Measurements from ENCODE around the gene FAM13B.
"Not testable (repeated sequence)": the region's sequence is repeated elsewhere in the genome, so short reads cannot be mapped to it uniquely, and the experiment has no call there.

The FAM13B gene

DNA sequence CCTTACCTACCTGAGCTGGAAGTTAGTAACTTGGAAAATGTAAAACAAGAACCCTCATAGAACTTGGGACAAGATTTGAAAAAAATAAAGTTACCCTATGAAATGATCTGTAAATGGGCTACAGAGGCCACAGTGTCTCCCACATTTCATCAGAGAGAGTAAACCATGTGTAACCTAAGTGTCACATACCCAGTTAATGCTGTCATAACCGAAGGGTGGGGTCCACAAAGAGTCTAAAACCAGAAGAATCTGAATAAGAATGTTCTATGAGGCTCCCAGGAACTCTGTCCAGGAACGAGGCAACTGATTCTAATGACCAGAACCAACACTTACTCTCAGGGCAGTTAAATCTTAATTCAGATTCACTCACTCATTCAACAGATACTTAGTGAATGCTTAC lies 1.0 kb upstream of the FAM13B start:
- DNase-seq (ENCODE audit: low spot score): no peak

DNA sequence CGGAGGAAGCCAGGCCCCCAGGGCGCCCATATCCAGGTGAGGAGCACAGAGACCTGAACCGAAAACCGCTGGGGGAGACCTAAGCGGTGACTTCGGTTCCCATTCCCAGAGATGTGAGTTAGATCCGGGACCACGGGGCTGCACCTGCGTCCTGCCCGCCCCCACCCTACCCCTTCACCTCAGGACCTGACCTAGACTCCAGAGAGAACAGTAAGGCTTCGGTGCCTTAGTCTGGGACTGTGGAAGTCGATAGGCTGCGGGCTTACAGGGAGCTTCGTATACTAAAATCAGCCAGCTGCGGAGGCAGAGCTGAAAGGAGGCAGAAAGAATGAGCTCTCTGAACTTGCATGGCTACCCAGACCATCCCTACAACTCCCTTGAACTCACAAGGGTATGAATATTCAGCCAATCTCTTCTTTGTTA lies 518 bp upstream of the FAM13B start:
- DNase-seq (ENCODE audit: low spot score): no peak

DNA sequence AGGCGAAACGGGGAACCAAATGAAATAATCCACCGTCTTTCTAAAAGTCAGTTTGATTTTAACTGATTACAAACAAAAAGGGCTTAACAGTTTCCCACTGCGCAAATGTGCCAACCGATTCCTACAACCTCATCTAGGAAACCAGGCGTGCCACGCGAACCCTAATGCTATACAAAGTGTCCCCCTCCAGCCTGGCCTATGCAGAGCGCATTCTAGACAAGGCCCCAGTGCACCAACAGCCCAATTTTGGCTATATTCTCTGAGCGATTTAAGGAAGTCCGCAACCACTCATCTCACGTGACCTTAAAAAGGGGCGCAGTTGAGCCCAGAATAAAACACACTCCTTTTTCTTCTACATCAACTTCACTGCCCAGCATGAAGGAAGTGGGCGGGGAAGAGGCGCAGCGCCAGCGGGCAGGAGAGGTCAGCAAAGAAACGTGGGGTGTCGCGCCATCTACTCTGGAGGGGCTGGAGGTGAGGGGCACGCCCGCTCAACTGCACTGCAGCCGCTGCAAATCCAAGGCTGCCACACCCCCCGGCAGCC lies 779 bp downstream of the FAM13B start:
- DNase-seq (ENCODE audit: low spot score): peak; percentile 64

DNA sequence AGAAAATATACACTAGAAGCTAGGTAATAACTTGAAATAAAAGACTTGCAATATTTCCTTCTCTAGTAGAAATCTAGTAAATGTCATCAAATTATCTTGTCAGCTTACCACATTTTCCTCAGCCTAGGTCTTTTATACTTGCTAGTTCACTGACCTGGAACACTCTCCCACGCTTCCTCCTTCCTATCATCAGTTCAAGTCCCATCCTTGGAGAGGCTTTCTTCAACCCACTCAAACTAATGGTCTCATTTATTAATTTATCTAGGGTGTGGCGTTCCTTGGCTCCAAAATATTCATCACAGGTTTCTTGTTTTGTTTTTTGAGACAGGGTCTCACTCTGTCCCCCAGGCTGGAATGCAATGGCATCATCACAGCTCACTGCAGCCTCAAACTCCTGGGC lies 2.9 kb downstream of the FAM13B start:
- DNase-seq (ENCODE audit: low spot score): no peak

DNA sequence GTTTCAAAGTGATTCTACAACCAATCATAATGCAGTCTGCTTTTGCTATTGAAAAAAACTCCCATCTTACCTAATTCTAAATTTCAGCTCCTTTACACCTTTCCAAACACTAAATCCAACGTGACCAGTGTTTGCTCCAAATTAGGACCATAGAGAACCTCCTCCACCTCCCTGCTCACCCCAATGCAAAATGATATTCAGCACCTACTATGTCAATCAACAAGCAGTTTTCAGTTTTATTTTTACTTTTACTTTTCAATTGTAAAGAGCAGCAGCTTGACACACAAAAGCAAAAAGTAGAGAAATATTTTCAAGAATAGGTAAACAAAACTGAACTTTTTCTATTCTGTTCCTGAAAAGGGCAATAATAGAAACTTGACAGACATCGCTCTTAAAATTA lies 3.4 kb downstream of the FAM13B start:
- no peak for DNase-seq (ENCODE audit: low spot score)

DNA sequence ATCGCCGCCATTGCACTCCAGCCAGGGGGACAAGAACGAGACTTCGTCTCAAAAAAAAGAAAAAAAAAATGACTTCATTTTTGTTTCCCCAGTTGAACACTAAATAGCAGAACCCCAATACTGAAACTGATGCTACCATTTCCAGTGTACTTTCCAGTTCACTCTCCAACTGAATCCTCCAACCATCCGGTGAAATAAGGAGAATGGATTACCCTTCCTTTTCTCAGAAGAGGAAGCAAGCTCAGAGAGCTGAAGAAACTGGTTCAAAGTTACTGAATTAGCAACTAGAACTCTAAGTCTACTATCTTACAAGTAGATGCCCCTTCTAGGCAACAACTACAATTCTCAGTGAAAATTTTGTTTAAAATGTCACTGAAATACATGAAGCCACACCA lies 3.9 kb downstream of the FAM13B start:
- peak; percentile 30 for DNase-seq (ENCODE audit: low spot score)

DNA sequence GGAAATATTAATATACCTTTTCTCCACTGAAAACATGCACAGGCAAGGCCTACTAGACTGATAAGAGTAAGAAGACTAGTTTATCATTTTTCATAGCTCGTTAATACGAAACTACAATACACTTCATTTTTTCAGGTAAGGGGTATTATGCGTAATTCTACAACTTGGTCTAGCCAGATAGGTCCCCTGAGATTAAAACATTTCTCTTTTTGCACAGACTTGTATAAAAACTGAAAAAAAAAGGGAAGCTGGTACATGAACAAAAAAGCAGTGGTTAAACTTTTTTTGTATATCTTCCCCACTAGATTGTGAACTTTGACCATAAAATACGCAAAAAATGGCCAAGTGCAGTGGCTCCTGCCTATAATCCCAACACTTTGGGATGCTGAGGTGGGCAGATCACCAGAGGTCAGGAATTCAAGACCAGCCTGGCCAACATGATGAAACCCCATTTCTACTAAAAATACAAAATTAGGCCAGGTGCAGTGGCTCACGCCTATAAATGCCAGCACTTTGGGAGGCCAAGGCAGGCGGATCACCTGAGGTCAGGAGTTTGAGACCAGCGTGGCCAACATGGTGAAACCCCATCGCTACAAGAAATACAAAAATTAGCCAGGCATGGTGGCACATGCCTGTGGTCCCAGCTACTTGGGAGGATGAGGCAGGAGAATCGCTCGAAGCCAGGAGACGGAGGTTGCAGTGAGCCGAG lies 4.5 kb downstream of the FAM13B start:
- not testable (repeated sequence) for DNase-seq (ENCODE audit: low spot score)

DNA sequence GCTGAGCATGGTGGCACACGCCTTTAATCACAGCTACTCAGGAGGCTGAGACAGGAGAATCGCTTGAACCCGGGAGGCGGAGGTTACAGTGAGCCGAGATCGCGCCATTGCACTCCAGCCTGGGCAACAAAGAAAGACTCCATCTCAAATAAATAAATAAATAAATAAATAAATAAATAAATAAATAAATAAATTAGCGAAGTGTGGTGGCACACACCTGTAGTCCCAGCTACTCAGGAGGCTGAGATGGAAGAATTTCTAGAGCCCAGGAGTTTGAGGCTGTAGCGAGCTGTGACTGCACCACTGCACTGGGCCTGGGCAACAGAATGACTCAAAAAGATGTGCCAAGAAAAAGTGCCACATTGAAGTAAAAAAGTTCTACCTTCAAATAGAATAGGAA lies 6.1 kb downstream of the FAM13B start:
- not testable (repeated sequence) for DNase-seq (ENCODE audit: low spot score)

DNA sequence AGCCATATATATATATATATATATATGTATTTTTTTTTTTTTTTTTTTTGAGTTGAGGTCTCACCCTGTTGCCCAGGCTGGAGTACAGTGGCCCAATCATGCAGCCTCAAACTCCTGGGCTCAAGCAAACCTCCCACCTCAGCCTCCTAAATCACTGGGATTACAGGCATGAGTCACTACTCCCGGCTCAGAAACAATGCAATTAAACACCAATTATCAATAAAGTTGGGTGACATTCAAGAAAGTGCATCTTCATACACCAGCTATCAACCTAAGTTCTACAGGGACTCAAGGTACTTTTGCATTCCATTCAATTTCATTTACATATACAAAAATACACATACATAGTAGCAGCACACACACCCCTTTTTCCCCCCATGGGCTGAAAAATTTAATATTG lies 7.6 kb downstream of the FAM13B start:
- DNase-seq (ENCODE audit: low spot score): no peak

DNA sequence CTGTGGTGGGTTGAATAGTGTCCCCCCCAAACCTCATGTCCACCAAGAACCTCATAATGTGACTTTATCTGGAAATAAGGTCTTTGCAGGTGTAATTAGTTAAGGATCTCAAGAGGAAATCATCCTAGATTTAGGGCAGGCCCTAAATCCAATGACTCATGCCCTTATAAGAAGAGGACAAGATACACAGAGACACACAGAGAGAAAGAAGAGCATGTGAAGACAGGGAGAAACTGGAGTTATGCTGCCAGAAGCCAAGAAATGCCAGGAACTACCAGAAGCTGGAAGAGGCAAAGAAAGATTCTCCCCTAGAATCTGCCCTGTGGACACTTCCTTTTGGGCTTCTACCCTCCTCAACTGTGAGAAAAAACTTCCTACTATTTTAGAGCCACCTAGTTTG lies 8.8 kb downstream of the FAM13B start:
- DNase-seq (ENCODE audit: low spot score): no peak

DNA sequence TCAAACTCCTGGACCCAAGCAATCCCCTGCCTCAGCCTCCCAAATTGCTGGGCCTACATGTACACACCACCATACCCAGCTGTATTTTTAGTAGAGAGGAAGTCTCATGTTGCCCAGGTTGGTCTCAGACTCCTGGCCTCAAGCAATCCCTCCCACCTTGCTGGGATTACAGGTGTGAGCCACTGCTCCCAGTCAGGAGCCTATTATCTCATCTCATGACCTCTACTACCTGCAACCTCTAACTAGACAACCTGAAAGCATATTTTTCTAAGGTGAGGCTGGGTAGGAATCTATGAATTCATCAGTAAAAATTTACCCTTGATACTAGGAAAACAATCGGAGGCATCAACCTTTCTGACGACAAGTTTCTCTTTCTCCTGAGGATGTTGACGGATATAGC lies 10.0 kb downstream of the FAM13B start:
- no peak for DNase-seq (ENCODE audit: low spot score)

DNA sequence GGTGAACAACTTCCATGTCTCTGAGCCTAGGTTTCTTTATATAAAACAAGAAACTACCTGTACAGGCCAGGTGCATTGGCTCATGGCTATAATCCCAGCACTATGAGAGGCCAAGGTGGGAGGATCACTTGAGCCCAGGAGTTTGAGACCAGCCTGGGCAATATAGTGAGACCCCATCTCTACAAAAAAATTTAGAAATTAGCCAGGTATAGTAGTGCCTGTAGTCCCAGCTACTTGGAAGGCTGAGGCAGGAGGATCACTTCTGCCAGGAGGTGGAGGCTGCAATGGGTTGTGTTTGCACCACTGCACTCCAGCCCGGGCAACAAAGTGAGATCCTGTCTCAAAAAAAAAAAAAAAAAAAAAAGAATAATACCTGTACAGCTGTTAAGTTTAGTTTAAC lies 11.1 kb downstream of the FAM13B start:
- DNase-seq (ENCODE audit: low spot score): no peak

DNA sequence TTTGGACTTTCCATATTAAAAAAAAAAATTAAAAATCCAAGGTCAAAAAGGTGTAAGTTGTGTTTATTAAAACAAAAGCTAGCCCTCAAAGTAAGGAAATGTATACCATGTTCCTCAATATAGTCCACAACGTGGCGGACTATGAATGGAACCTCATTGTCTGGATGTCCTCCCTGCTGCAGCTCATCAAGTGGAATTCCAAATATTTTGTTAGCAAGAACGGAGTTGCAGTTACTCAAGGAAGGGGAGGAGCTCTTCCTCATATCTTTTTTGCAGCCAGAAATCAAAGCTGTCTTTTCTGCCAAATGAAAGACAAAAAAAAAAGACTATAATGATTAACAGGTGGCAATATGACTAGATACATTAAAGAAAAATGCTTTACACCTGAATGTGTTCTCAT lies 14.0 kb downstream of the FAM13B start:
- no peak for DNase-seq (ENCODE audit: low spot score)

DNA sequence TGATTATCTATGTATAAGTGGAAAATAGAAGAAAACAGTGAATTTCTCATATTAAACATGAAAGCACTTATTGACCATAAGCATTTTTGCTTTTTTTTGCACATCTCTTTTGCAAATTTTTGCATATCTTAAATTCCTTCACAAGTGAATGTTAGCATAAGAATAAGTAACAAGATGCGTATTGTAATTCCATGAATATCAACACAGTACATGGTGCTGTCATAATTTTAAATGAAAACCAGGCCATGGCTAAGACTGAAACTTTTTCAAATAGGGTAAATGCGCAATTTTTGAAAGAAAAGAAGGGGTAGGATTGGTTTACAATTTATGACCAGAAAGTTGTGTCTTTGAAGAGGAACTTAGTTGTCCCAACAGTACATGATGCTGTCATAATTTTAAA lies 17.0 kb downstream of the FAM13B start:
- DNase-seq (ENCODE audit: low spot score): no peak

DNA sequence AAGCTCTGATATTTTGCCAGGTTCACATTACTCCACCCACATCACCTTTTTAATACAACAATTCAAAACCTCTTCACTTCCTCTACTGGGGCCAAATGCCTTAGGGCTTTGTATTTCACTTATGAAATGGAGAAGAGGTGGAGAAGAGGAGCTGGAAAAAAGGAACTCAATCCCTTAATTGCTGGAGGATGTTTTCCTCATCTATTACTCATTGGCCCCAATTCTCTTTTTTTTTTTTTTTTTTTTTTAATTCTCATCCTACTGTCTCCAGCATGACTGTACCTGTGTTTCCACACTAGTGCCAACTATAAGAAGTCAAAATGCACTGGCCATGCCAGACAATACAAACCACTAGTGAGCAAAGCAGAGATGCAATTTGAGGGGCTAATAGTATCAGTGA lies 20.9 kb downstream of the FAM13B start:
- DNase-seq (ENCODE audit: low spot score): no peak

DNA sequence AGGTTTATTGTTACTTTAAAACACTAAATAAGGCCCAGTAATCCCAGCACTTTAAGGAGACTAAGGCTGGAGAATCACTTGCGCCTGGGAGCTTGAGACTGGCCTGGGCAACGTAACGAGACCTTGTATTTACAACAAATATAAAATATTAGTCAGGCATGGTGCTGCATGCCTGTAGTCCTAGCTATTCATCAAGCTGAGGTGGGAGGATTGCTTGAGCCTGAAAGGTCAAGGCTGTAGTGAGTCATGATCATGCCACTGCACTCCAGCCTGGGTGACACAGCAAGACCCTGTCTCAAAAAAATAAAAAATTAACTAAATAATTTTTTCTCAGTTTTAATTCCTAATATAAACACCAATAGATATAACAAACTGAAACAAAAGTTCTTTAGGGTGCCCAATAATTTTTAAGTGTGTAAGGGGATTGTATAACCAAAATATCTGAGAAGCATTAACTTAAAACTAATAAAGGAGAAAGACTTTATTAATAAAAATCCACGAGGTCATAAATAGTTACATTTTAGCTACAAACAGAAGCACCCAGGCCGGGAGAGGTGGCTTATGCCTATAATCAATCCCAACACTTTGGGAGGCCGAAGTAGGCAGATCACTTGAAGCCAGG lies 32.7 kb downstream of the FAM13B start:
- no peak for DNase-seq (ENCODE audit: low spot score)

DNA sequence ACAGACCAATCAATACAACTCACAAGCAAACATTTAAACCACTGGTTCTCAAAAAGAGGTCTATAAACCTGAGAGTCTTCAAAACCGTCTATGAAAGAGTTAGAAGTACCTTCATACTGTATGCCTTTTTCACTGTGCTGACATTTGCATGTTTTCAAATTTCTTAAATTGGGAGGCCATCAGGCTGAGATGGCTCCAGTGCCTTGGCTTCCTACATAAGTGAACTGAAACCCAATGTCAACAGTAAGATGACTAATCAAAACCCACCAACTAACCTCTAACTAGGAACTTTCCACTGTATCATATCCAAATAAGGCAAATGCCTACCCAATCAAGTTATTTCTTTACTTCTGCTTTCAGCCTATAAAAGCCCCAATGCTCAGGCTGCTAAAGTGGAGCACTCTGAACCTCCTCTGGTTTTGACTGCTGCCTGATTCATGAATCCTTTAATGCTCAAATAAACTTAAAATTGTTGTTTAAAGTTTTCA lies 35.1 kb downstream of the FAM13B start:
- peak; percentile 74 for DNase-seq (ENCODE audit: low spot score)

DNA sequence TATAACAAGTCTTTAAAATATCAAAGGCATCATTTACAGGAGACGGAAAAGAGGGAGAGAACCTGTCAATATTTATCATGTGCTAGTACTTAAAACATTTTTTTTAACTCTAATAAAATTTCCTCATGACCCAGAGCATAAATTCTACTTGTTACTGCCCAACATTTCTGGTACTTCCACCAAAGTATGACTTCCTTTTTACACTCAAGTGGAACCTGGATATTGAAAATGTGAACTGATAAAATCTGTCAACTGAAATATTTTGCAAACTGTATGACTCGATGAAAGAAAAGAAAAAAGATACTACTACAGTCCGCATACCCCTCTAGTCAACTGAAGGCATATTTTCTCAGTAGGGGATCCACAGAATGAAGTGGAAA lies 37.1 kb downstream of the FAM13B start:
- DNase-seq (ENCODE audit: low spot score): no peak

DNA sequence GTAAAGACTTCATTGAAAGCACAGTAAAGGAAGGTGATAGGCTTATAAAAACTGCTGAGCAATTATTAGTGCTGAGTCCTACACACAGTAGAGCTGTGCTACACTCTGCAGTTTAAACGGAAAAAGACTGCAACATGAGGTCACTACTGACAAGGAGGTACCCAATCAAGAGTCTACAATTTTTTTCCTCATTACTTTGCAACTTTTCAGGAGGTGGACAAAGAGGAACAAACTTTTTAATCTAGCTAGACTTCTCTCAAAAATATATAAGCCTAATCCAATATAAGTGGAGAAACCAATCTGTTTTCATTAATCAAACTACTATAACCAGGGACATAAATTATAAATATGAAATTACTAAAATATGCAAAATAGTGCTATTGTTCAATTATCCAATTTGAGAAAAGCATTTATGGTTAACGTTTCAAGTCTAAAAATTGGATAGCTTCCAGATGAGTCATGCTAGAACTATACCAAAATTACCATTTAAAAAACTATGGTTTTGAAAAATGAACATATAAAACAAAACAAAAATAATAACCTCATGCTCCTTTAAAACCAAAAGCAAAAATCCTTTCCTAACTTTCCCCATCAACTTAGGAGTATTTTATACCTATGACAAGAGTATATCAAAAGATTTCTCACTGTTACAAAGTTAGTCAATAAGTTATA lies 37.7 kb downstream of the FAM13B start:
- DNase-seq (ENCODE audit: low spot score): no peak

DNA sequence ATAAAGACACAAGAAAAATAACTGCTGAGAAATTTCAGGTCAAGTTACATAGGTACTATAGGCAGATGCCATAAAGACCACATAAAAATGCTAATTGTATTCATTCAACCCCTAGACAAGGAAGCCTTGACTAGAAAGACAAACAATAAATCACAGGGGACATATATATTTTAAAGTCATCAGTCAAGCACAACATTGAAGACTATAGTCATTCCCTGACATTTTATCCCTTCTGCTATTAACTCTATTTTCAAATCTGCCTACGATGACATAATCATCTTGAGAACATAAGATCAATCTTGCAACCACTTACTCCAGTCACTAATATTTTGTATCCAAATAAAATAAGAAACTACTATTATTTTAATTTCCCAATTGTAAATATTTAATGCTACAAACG lies 38.3 kb downstream of the FAM13B start:
- no peak for DNase-seq (ENCODE audit: low spot score)

DNA sequence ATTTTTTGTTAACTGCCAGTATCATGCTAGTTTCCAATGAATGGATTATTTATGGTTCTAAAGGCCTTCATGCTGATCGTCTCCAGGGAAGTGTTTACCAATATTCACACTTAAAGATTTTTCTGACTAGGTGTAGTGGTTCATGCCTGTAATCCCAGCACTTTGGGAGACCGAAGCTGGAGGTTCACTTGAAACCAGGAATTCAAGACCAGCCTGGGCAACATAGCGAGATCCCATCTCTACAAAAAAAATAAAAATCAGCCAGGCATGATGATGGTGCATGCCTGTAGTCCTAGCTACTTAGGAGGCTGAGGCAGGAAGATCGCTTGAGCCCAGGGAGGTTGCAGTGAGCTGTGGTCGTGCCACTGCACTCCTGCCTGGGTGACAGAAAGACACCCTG lies 43.5 kb downstream of the FAM13B start:
- no peak for DNase-seq (ENCODE audit: low spot score)

DNA sequence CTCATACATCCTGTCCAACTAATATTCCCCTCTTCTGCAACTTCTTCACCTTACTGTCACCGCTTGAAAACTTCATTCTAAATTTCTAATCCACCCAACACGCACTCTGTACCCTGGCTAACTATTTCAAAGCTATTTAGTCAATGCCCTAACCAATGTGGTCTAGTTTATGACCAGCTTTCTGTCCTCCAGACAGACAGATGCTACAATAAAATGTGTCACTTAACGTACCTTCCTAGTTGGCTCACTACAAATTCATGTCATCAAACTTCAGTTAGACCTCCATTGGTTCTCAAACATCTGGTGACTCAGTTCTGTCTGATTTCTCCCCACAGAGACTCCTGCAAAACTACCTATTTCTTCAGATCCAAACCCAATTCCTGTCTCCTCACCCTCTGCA lies 57.7 kb downstream of the FAM13B start:
- DNase-seq (ENCODE audit: low spot score): no peak

DNA sequence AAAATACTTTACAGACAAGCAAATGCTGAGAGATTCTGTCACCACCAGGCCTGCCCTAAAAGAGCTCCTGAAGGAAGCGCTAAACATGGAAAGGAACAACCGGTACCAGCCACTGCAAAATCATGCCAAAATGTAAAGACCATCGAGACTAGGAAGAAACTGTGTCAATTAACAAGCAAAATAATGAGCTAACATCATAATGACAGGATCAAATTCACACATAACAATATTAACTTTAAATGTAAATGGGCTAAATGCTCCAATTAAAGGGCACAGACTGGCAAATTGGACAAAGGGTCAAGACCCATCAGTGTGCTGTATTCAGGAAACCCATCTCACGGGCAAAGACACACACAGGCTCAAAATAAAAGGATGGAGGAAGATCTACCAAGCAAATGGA lies 62.5 kb downstream of the FAM13B start:
- not testable (repeated sequence) for DNase-seq (ENCODE audit: low spot score)

Measured in activated CD4-positive, alpha-beta T cell treated with anti-CD3 and anti-CD28 coated beads, Interleukin-2, Interleukin-4, amounts not matched to agents 100 ng/mL and 50 ng/mL, durations not matched to agents 16 hours and 8 hours (primary cell).